Endothelial cell of umbilical vein (primary cell): ENCODE results near the gene TXNDC2.
"Not testable (repeated sequence)": the region's sequence is repeated elsewhere in the genome, so short reads cannot be mapped to it uniquely, and the experiment has no call there.

ENCODE experiments used
- EZH2 ChIP-seq: IDR thresholded peaks from 2 replicates; pipeline ENCODE4 v1.6.1; 2012; ENCODE audit warnings: borderline replicate concordance, low read depth, mild to moderate bottlenecking, moderate library complexity, low read length, inconsistent platforms; ENCODE audit not compliant: severe bottlenecking
- FOS ChIP-seq: IDR thresholded peaks from 2 replicates; pipeline ENCODE4 v1.6.1; 2011; ENCODE audit warnings: mild to moderate bottlenecking, low read length, moderate library complexity, borderline replicate concordance; ENCODE audit not compliant: insufficient read depth
- GATA2 ChIP-seq: IDR thresholded peaks from 2 replicates; pipeline ENCODE4 v1.7.0; 2011; ENCODE audit warnings: low read depth, mild to moderate bottlenecking, moderate library complexity, mixed read lengths, low read length; ENCODE audit not compliant: insufficient read length, insufficient read depth
- JUN ChIP-seq: IDR thresholded peaks from 2 replicates; pipeline ENCODE4 v1.6.1; 2011; ENCODE audit warnings: borderline replicate concordance, low read depth; ENCODE audit not compliant: insufficient read length, insufficient read depth
- MYC ChIP-seq: IDR thresholded peaks from one replicate; pipeline ENCODE4 v1.6.1; 2011; ENCODE audit warnings: mild to moderate bottlenecking, low read depth, low read length
- POLR2A ChIP-seq: IDR thresholded peaks from 2 replicates; pipeline ENCODE4 v1.6.1; 2012; ENCODE audit warnings: low read depth, mild to moderate bottlenecking, control low read depth, low read length
- POLR2AphosphoS5 ChIP-seq: IDR thresholded peaks from 2 replicates; pipeline ENCODE4 v1.6.1; 2012; ENCODE audit warnings: low read depth, mild to moderate bottlenecking, control low read depth, low read length, moderate library complexity; ENCODE audit not compliant: insufficient read depth
- TF ChIP-seq, protein P1 (sequence below), 2 donors: IDR thresholded peaks; 1 replicate in 1 of 2; 2 replicates in 1 of 2; pipeline ENCODE4 v1.5.1; 2011; ENCODE audit warnings: low read length in 2 of 2, mild to moderate bottlenecking in 2 of 2, moderate library complexity in 2 of 2, control low read depth in 1 of 2, inconsistent platforms in 1 of 2, low read depth in 1 of 2; ENCODE audit not compliant: insufficient read depth in 1 of 2; ENCODE audit errors: extremely low read depth in 1 of 2
- TF ChIP-seq, protein P2 (sequence below): IDR thresholded peaks from 2 replicates; pipeline ENCODE4 v1.6.1; 2011; ENCODE audit not compliant: insufficient read depth, insufficient read length

DNA sequence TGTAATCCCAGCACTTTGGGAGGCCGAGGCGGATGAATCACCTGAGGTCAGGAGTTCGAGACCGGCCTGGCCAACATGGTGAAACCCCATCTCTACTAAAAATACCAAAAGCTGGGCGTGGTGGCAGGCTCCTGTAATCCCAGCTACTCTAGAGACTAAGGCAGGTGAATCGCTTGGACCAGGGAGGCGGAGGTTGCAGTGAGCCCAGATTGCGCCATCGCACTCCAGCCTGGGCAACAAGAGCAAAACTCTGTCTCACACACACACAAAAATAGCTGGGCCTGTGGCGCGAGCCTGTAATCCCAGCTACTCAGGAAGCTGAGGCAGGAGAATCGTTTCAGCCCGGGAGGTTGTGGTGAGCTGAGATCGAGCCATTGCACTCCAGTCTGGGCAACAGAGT, 16.5 kb downstream of the TXNDC2 start:
- not testable (repeated sequence) for TF ChIP-seq POLR2A, EZH2, GATA2, POLR2AphosphoS5, FOS, MYC, JUN
- TF ChIP-seq, protein P1, sequence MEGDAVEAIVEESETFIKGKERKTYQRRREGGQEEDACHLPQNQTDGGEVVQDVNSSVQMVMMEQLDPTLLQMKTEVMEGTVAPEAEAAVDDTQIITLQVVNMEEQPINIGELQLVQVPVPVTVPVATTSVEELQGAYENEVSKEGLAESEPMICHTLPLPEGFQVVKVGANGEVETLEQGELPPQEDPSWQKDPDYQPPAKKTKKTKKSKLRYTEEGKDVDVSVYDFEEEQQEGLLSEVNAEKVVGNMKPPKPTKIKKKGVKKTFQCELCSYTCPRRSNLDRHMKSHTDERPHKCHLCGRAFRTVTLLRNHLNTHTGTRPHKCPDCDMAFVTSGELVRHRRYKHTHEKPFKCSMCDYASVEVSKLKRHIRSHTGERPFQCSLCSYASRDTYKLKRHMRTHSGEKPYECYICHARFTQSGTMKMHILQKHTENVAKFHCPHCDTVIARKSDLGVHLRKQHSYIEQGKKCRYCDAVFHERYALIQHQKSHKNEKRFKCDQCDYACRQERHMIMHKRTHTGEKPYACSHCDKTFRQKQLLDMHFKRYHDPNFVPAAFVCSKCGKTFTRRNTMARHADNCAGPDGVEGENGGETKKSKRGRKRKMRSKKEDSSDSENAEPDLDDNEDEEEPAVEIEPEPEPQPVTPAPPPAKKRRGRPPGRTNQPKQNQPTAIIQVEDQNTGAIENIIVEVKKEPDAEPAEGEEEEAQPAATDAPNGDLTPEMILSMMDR (IDR thresholded peaks at IDR 0.05; ENCODE audit: extremely low read depth in 1 of 2, insufficient read depth in 1 of 2, low read depth in 1 of 2, low read length in 2 of 2), result not testable (repeated sequence)
- TF ChIP-seq, protein P2, sequence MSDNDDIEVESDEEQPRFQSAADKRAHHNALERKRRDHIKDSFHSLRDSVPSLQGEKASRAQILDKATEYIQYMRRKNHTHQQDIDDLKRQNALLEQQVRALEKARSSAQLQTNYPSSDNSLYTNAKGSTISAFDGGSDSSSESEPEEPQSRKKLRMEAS, result not testable (repeated sequence)
